ENCODE results near the gene SLX4.

GRCh38 chr16:3645504-3646347, 34.3 kb upstream of the SLX4 start:
- TF ChIP-seq EZH2 (IDR thresholded peaks at IDR 0.05; ENCODE audit: insufficient read depth, poor library complexity, severe bottlenecking) (no peak), EZH2phosphoT487 (IDR thresholded peaks at IDR 0.05; ENCODE audit: insufficient read depth, low read depth) (no peak)

Measured in GM23248 (cell line).